ENCODE data around the gene ACADVL. TPM values are rescaled to one million over a fixed set of nuclear protein-coding genes. Genes with fewer than 3 reads are reported as not detected.

ACADVL gene
- total RNA-seq, 2 donors from 2014 or later, result 589 to 593 TPM

DNA sequence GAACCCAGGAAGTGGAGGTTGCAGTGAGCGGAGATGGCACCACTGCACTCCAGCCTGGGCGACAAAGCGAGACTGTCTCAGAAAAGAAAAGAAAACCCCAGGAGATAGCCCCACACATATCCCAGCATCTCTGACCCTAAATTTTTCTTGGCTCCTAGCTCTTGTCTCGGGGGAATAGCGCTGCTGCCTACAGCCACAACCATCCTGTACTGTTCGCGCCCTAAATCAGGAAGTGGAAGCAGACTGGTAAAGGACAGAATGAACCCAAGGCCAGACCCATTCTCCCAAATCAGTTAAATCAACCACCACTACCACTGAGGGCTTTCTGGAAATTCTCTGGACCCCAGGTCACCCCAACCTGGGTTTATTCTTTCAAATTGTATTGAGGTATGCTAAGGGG is 30.1 kb downstream of the ACADVL start:
- Histone ChIP-seq H3K36me3 (peaks cover 0 to 6% of the 10 kb centered on the region in 2 donors), H3K27me3 (replicated peaks; ENCODE audit: insufficient read depth) (no peaks in the 10 kb centered on the region), H3K4me3 (peak overlapping the region in 1 of 2 donors; percentile 98), H3K27ac (peak overlapping the region in 1 of 2 donors; percentile 100), H3K4me1 (replicated peaks) (peaks cover 13% of the 10 kb centered on the region), H3K9me3 (no peaks in the 10 kb centered on the region)
- DNase-seq (ENCODE audit: low spot score), result no peak
- TF ChIP-seq, protein P1, sequence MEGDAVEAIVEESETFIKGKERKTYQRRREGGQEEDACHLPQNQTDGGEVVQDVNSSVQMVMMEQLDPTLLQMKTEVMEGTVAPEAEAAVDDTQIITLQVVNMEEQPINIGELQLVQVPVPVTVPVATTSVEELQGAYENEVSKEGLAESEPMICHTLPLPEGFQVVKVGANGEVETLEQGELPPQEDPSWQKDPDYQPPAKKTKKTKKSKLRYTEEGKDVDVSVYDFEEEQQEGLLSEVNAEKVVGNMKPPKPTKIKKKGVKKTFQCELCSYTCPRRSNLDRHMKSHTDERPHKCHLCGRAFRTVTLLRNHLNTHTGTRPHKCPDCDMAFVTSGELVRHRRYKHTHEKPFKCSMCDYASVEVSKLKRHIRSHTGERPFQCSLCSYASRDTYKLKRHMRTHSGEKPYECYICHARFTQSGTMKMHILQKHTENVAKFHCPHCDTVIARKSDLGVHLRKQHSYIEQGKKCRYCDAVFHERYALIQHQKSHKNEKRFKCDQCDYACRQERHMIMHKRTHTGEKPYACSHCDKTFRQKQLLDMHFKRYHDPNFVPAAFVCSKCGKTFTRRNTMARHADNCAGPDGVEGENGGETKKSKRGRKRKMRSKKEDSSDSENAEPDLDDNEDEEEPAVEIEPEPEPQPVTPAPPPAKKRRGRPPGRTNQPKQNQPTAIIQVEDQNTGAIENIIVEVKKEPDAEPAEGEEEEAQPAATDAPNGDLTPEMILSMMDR (IDR thresholded peaks at IDR 0.05), result no peak
- no peak for TF ChIP-seq POLR2A (IDR thresholded peaks at IDR 0.05)
- no peak for TF ChIP-seq POLR2AphosphoS5 (IDR thresholded peaks at IDR 0.05)
- intact Hi-C loops (cut with DNase I), result no loop called here
- 93% methylated on average over 7 of the region's 7 CpGs for WGBS

GRCh38 chr17:7250695-7251627 is 31.2 kb downstream of the ACADVL start:
- Histone ChIP-seq H3K4me3 (peak overlapping the region; percentile 98), H3K27ac (peak overlapping the region; percentile 100), H3K4me1 (replicated peaks) (peaks cover 13% of the 10 kb centered on the region), H3K9me3 (no peaks in the 10 kb centered on the region), H3K36me3 (peaks cover 0 to 2% of the 10 kb centered on the region in 2 donors), H3K27me3 (replicated peaks; ENCODE audit: insufficient read depth) (no peaks in the 10 kb centered on the region)
- no peak for DNase-seq (ENCODE audit: low spot score)
- under 1% methylated on average over 45 of the region's 55 CpGs for WGBS
- TF ChIP-seq POLR2A (IDR thresholded peaks at IDR 0.05), result no peak
- TF ChIP-seq, protein P1 (IDR thresholded peaks at IDR 0.05), result no peak
- no peak for TF ChIP-seq POLR2AphosphoS5 (IDR thresholded peaks at IDR 0.05)
- intact Hi-C loops (cut with DNase I), result no loop called here

- Histone ChIP-seq H3K4me1 (replicated peaks) (peaks cover 13% of the 10 kb centered on the region), H3K27ac (peak within 1 kb of the TSS; percentile 100), H3K36me3 (no peaks in the 10 kb centered on the region), H3K27me3 (replicated peaks; ENCODE audit: insufficient read depth) (no peaks in the 10 kb centered on the region), H3K9me3 (no peaks in the 10 kb centered on the region), H3K4me3 (peak within 1 kb of the TSS; percentile 98)
- TF ChIP-seq, protein P1 (IDR thresholded peaks at IDR 0.05), result no peak
- peak; percentile 61 for TF ChIP-seq POLR2A (IDR thresholded peaks at IDR 0.05)
- peak; percentile 99 for TF ChIP-seq POLR2AphosphoS5 (IDR thresholded peaks at IDR 0.05)
- peak; percentile 99 for DNase-seq (ENCODE audit: low spot score)
- intact Hi-C loops (cut with DNase I), result loop anchor here (2.0 kb wide), 1 partner anchor 29 kb away; the partner anchor contains the start of gene SLC2A4
- WGBS, result 0% methylated on average over 41 of the region's 41 CpGs
Observed at GRCh38 chr17:7251661-7252175, 32.0 kb downstream of the ACADVL start, which contains the start of gene CTDNEP1. Gene CTDNEP1, minus strand, starts transcription at chr17:7251734. Its CDS starts 438 bp downstream, at chr17:7251296.

- no peaks in the 10 kb centered on the region for H3K9me3 ChIP-seq
- WGBS, result 3% methylated on average over 35 of the region's 55 CpGs
- H3K36me3 ChIP-seq, result no peaks in the 10 kb centered on the region
- H3K27me3 ChIP-seq (replicated peaks; ENCODE audit: insufficient read depth), result no peaks in the 10 kb centered on the region
- peaks cover 13% of the 10 kb centered on the region for H3K4me1 ChIP-seq (replicated peaks)
- DNase-seq (ENCODE audit: low spot score), result peak; percentile 88
- intact Hi-C loops (cut with DNase I), result loop anchor here (2.0 kb wide), 1 partner anchor 28 kb away; the partner anchor contains the start of gene SLC2A4
- peak; percentile 43 for TF ChIP-seq POLR2A (IDR thresholded peaks at IDR 0.05)
- peak; percentile 63 for TF ChIP-seq POLR2AphosphoS5 (IDR thresholded peaks at IDR 0.05)
- TF ChIP-seq, protein P1 (IDR thresholded peaks at IDR 0.05), result peak in 3 of 4 experiments; percentile 58 to 62 (median 58)
- H3K4me3 ChIP-seq, result peak within 1 kb of the TSS; percentile 98
- peak within 1 kb of the TSS; percentile 100 for H3K27ac ChIP-seq
Observed at GRCh38 chr17:7252176-7253043, 32.7 kb downstream of the ACADVL start, which contains the start of gene ELP5. Gene ELP5, plus strand, starts transcription at chr17:7252215. Its CDS starts 336 bp downstream, at chr17:7252551.
